ENCODE measurements around the gene VAV3. TPM values are rescaled to one million over a fixed set of nuclear protein-coding genes. Genes with fewer than 3 reads are reported as not detected.

VAV3 gene
- total and polyA plus RNA-seq, 2 of the 8 experiments (the other 6 are each of a cell fraction or from before 2014, with no cell fraction given), result 2.9 to 7.9 TPM

DNA sequence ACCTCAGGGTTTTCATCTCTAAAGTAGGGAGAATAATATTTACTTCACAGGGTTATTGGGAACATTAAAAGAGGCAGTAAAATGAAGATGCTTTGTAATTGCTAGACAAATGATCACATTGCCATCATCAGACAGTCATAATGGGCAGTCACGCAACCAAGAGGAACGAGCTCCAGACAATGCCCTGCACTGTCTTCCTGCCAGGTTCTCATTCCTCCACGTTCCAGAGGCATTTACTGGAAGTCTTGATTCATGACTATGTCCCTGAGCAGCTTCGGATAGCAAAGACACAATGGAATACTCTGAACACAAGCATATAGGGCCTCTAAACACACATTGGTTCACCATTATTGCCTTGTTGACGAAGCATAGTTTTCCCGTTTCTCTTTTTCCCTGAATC is 434.4 kb downstream of the VAV3 start:
- WGBS, 2 experiments (ENCODE audit: extremely low coverage in 1 of 2, insufficient coverage in 1 of 2, insufficient read length in 1 of 2, insufficient replicate concordance in 2 of 2, low coverage in 1 of 2, low lambda C conversion rate in 2 of 2, missing lambda C conversion rate in 1 of 2), result 71% methylated on average over 6 of the region's 6 CpGs; no CpG with 5 or more reads in 1 of the 2 experiments
- no peak overlapping the region for H4K5ac ChIP-seq (ENCODE audit: insufficient read length, low read depth, low read length)
- no peak overlapping the region for H3K4ac ChIP-seq (replicated peaks; ENCODE audit: insufficient read length, low read depth, low read length)
- H2AK5ac ChIP-seq (ENCODE audit: low read depth, low read length), result no peak overlapping the region
- no peak overlapping the region for H3K56ac ChIP-seq (replicated peaks; ENCODE audit: insufficient read length, low read depth, low read length)
- H3K14ac ChIP-seq (ENCODE audit: insufficient read length), result no peak overlapping the region
- no peak overlapping the region for H3K23ac ChIP-seq (ENCODE audit: insufficient read length)
- H2BK20ac ChIP-seq (ENCODE audit: low read length), result no peak overlapping the region
- no peak overlapping the region for H4K91ac ChIP-seq (replicated peaks; ENCODE audit: insufficient read length, low read length)
- H2AFZ ChIP-seq (ENCODE audit: low read length), result no peak overlapping the region
- H3K79me1 ChIP-seq (ENCODE audit: low read depth, low read length), result no peaks in the 10 kb centered on the region
- H3K23me2 ChIP-seq (ENCODE audit: low read depth, low read length), result no peaks in the 10 kb centered on the region
- DNase-seq (ENCODE audit: low read depth in 1 of 2, low spot score in 2 of 2) (no peak), FAIRE-seq (no peak)
- no peak overlapping the region for H3K4me3 ChIP-seq (ENCODE audit: extremely low read depth in 1 of 4, insufficient read depth in 2 of 4, low read depth in 3 of 4, low read length in 4 of 4)
- ChIA-PET CTCF (ENCODE audit: partially characterized antibody) (interaction anchor here (0.6 to 7.8 kb wide), 23 partner anchors 8 to 625 kb away, joined by 3 to 69 read pairs (median 6); no protein-coding TSS in a partner anchor), POLR2A (ENCODE audit: partially characterized antibody) (no interaction called here)
- no peak overlapping the region for H4K8ac ChIP-seq (ENCODE audit: extremely low read depth, insufficient read depth, low read length)
- no peaks in the 10 kb centered on the region for H4K20me1 ChIP-seq (replicated peaks in 1 of 2; ENCODE audit: control insufficient read depth in 1 of 2, insufficient read depth in 2 of 2, low read length in 2 of 2)
- no peaks in the 10 kb centered on the region for H3K27me3 ChIP-seq (replicated peaks in 1 of 4; ENCODE audit: control insufficient read depth in 3 of 4, extremely low read depth in 1 of 4, insufficient read depth in 3 of 4, low read length in 3 of 4)
- H2BK12ac ChIP-seq (ENCODE audit: low read depth, low read length), result no peak overlapping the region
- no peak overlapping the region for H3K4me2 ChIP-seq (ENCODE audit: insufficient read depth in 1 of 2, low read depth in 2 of 2, low read length in 2 of 2)
- no peak overlapping the region for H3K27ac ChIP-seq (ENCODE audit: low read depth, low read length)
- no peak overlapping the region for H2BK120ac ChIP-seq (replicated peaks; ENCODE audit: low read depth, low read length)
- no peak overlapping the region for H3K9ac ChIP-seq (replicated peaks in 1 of 4; ENCODE audit: extremely low read depth in 1 of 4, low read depth in 3 of 4, low read length in 3 of 4)
- H2BK15ac ChIP-seq (ENCODE audit: low read length), result no peak overlapping the region
- no peak overlapping the region for H3K18ac ChIP-seq (ENCODE audit: extremely low read depth, low read length)
- H3K9me3 ChIP-seq (ENCODE audit: insufficient read depth in 2 of 2, low read depth in 1 of 2, low read length in 1 of 2), result no peaks in the 10 kb centered on the region
- no peaks in the 10 kb centered on the region for H3K36me3 ChIP-seq (ENCODE audit: control insufficient read depth in 2 of 4, insufficient read depth in 4 of 4, low read length in 3 of 4)
- no peak overlapping the region for H2BK5ac ChIP-seq (ENCODE audit: low read depth, low read length)
- H3K4me1 ChIP-seq (replicated peaks in 1 of 4; ENCODE audit: control insufficient read depth in 3 of 4, insufficient read depth in 4 of 4, low read length in 3 of 4), result no peaks in the 10 kb centered on the region
- H3K79me2 ChIP-seq (ENCODE audit: control insufficient read depth in 1 of 2, insufficient read depth in 2 of 2, low read length in 2 of 2), result no peaks in the 10 kb centered on the region
